Motor neuron (in vitro differentiated cells): ENCODE results near the gene NCLN. TPM values are rescaled to one million over a fixed set of nuclear protein-coding genes. Genes with fewer than 3 reads are reported as not detected.

Experiments used
- ATAC-seq, 8 experiments: fragments of 200-7000 bp; cut with Tn5 transposase; replicated peaks in 6 of 8; 2 replicates each; pipeline ENCODE4 v1.8.0; 2021; ENCODE audit warnings: mild to moderate bottlenecking in 8 of 8, moderate library complexity in 8 of 8
- H3K27ac ChIP-seq, 2 donors: fragments of 250-450 bp; sonication (Bioruptor Pico); 2 replicates each; pipeline ENCODE4 v1.9.0; 2021; ENCODE audit warnings: antibody characterized with exemption in 2 of 2, mild to moderate bottlenecking in 2 of 2, moderate library complexity in 1 of 2
- H3K4me1 ChIP-seq, 2 donors: fragments of 250-450 bp; sonication (Bioruptor Pico); replicated peaks in 1 of 2; 2 replicates each; pipeline ENCODE4 v1.6.1; 2021; ENCODE audit warnings: antibody characterized with exemption in 2 of 2, mild to moderate bottlenecking in 2 of 2, moderate library complexity in 1 of 2
- H3K4me3 ChIP-seq, 5 donors: fragments of 250-450 bp; sonication (Bioruptor Pico); 2 replicates each; pipeline ENCODE4 v1.9.0; 2021; ENCODE audit warnings: antibody characterized with exemption in 5 of 5, mild to moderate bottlenecking in 5 of 5, moderate library complexity in 4 of 5
- WGBS, 10 experiments: fragments of 450-650 bp; shearing (Covaris generic); methylation state at CpG; one replicate each; pipeline ENCODE4 v1.0.0; 2022; 5-methylcytosine and 5-hydroxymethylcytosine counted together
- in situ Hi-C, 9 experiments: fragments of 400-800 bp; cut with MboI; loops; one replicate each; pipeline ENCODE4 v1.15.0; 2021; ENCODE audit warnings: low sequenced_read_pairs in 9 of 9, low pct_unique_long_range_greater_than_20kb in 2 of 9; ENCODE audit not compliant: unreplicated experiment in 9 of 9
- total RNA-seq, 8 experiments: library from RNA; unstranded; fragments of 300-600 nt; gene quantifications; 2 replicates each; pipeline versions ENCODE4 v1.2.3 to v1.2.4, GENCODE V29; 2022

The NCLN gene
- total RNA-seq, 8 experiments from 2014 or later: 11.0 to 77.7 (median 26.3) TPM

DNA sequence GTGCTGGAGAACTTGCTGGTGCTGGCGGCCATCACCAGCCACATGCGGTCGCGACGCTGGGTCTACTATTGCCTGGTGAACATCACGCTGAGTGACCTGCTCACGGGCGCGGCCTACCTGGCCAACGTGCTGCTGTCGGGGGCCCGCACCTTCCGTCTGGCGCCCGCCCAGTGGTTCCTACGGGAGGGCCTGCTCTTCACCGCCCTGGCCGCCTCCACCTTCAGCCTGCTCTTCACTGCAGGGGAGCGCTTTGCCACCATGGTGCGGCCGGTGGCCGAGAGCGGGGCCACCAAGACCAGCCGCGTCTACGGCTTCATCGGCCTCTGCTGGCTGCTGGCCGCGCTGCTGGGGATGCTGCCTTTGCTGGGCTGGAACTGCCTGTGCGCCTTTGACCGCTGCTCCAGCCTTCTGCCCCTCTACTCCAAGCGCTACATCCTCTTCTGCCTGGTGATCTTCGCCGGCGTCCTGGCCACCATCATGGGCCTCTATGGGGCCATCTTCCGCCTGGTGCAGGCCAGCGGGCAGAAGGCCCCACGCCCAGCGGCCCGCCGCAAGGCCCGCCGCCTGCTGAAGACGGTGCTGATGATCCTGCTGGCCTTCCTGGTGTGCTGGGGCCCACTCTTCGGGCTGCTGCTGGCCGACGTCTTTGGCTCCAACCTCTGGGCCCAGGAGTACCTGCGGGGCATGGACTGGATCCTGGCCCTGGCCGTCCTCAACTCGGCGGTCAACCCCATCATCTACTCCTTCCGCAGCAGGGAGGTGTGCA lies 6.6 kb upstream of the NCLN start:
- H3K4me3 ChIP-seq: no peak overlapping the region
- peak in 3 of 8 experiments; percentile 12 to 26 (median 15) for ATAC-seq
- in situ Hi-C loops: no loop called here
- H3K27ac ChIP-seq: no peak overlapping the region
- no peaks in the 10 kb centered on the region for H3K4me1 ChIP-seq
- WGBS, 10 experiments: 60 to 100% (median 90%) methylated on average over 1 to 10 of the region's 52 CpGs; no CpG with 5 or more reads in 4 of the 10 experiments

DNA sequence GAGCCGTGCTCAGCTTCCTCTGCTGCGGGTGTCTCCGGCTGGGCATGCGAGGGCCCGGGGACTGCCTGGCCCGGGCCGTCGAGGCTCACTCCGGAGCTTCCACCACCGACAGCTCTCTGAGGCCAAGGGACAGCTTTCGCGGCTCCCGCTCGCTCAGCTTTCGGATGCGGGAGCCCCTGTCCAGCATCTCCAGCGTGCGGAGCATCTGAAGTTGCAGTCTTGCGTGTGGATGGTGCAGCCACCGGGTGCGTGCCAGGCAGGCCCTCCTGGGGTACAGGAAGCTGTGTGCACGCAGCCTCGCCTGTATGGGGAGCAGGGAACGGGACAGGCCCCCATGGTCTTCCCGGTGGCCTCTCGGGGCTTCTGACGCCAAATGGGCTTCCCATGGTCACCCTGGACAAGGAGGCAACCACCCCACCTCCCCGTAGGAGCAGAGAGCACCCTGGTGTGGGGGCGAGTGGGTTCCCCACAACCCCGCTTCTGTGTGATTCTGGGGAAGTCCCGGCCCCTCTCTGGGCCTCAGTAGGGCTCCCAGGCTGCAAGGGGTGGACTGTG lies 5.9 kb upstream of the NCLN start:
- no peak overlapping the region for H3K4me3 ChIP-seq
- WGBS, 10 experiments: 85 to 95% methylated on average over 4 to 13 of the region's 31 CpGs; no CpG with 5 or more reads in 8 of the 10 experiments

DNA sequence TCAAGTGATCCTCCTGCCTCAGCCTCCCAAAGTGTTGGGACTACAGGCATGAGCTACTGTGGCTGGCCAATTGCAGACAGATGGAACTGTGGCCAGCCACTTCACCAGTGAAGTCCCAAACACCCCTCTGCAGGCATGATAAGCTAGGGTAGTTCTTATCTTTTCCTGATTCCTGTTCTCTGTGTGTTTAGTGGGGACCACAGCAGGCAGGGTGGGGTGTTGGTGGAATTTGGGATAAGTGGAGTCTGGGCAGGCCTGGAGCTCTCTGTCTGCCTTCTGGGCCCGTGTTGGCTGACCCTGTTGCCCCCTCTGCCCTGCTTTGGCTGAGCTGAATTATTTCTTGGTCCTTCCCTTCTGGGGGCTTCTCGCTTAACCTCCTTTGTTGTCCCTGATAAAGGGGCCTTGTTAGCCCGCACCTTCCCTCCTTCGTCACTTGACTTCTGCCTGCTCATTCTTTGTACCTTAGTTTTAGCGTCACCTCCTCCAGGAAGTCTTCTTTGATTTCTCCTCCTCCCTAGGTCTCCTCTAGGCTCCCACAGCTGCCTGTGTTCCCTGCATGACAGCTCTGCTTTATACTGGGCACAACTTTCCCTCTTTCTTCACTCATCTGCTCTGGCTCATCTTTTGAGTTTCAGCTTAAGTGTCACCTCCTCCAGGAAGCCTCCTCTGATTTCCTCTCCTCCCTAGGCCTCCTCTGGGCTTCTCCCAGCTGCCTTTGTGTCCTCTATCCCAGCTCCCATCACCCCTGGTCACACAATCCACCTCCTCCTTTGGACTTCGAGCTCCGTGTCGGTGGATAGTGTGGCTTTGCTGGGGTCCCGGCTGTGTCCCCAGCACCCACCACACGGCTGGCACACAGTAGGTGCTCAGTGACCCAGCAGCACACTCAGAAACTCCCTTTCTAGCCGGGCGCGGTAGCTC lies 1.7 kb upstream of the NCLN start:
- no peak for ATAC-seq
- no peak overlapping the region for H3K27ac ChIP-seq
- in situ Hi-C loops: no loop called here
- no peak overlapping the region for H3K4me3 ChIP-seq
- WGBS, 10 experiments: 63 to 100% (median 83%) methylated on average over 1 to 10 of the region's 13 CpGs; no CpG with 5 or more reads in 1 of the 10 experiments
- H3K4me1 ChIP-seq: peaks cover 9% of the 10 kb centered on the region in 2 donors

More for the DNA sequence above, 5.9 kb upstream of the NCLN start:
- ATAC-seq: peak in 1 of 8 experiments; percentile 9
- Histone ChIP-seq H3K4me1 (no peaks in the 10 kb centered on the region), H3K27ac (no peak overlapping the region)
- in situ Hi-C loops: no loop called here

GRCh38 chr19:3184847-3185460 lies 776 bp upstream of the NCLN start:
- Histone ChIP-seq H3K4me1 (peaks cover 9% of the 10 kb centered on the region in 2 donors), H3K4me3 (peak overlapping the region; percentile 61 to 91 (median 70)), H3K27ac (no peak overlapping the region)
- in situ Hi-C loops: no loop called here
- peak; percentile 22 to 48 (median 38) for ATAC-seq
- 0 to 72% (median 1%) methylated on average over 2 to 14 of the region's 14 CpGs; no CpG with 5 or more reads in 2 of the 10 experiments for WGBS, 10 experiments

DNA sequence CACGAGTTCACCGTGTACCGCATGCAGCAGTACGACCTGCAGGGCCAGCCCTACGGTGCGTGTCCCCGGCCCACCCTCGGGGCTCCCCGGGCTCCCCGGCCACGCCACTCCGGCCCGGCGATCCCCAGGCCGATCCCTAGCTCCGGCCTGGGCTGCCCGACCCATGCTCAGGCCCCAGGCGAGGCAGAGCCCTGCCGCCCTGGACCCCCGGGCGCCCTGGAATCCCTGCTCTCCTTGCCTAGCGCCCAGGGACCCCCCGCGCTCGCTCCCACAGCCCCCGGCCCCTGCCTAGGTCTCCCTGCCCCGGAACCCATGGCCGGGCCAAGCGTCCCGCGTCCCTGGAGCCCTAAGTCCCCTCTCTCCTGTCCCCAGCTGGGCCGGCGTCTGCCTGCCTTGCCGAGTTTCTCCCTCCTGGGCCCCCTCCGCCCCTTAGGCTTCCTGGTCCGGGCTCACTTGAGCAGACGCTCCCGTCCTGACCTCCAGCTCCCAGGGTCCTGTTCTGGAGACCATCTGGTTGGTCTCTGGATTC lies 494 bp downstream of the NCLN start:
- WGBS, 10 experiments: 0% methylated on average over 1 to 4 of the region's 38 CpGs; no CpG with 5 or more reads in 8 of the 10 experiments
- peak; percentile 40 to 63 (median 48) for ATAC-seq
- peaks cover 9% of the 10 kb centered on the region in 2 donors for H3K4me1 ChIP-seq
- no peak overlapping the region for H3K27ac ChIP-seq
- in situ Hi-C loops: no loop called here
- peak overlapping the region; percentile 61 to 91 (median 70) for H3K4me3 ChIP-seq

DNA sequence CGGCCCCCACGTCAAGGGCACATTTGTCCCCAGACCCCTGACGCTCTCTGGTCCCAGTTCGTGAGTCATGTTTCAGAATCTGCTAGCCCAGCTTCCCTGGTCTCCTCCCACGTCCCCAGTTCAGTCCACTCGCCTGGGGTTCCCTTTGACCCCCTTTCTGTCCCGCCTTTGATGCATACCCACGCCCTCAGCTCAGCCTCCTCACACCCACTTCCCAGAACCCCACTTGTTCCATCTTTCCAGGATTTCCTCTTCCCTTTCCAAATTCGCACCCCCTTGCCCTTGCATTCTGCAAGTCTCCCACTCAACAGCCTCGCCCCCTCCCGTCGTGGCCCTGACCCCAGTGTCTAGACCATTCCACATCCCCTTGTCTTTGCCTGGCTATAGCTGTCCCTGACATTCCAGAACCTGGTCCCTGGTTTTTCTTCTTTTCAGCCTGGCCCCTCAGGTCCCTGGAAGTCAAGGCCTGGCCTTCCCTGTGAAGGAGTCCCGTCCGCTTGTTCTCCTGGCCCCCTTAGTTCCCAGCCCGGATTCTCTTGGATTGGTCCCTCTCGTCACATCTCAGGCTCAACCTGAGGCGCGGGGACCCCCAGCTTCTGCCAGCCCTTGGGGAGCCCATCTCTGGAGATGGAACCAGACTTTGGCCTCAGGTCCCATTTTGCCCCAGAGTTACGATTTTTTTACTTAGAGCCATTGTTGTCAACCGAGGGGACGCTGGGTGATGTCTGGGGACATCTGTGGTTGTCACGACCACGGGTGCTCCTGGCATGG lies 1.3 kb downstream of the NCLN start:
- peak in 1 of 8 experiments; percentile 1 for ATAC-seq
- in situ Hi-C loops: no loop called here
- H3K27ac ChIP-seq: no peak overlapping the region
- peaks cover 9% of the 10 kb centered on the region in 2 donors for H3K4me1 ChIP-seq
- H3K4me3 ChIP-seq: peak overlapping the region; percentile 61 to 91 (median 70)
- 17 to 90% (median 40%) methylated on average over 1 to 11 of the region's 23 CpGs; no CpG with 5 or more reads in 2 of the 10 experiments for WGBS, 10 experiments

DNA sequence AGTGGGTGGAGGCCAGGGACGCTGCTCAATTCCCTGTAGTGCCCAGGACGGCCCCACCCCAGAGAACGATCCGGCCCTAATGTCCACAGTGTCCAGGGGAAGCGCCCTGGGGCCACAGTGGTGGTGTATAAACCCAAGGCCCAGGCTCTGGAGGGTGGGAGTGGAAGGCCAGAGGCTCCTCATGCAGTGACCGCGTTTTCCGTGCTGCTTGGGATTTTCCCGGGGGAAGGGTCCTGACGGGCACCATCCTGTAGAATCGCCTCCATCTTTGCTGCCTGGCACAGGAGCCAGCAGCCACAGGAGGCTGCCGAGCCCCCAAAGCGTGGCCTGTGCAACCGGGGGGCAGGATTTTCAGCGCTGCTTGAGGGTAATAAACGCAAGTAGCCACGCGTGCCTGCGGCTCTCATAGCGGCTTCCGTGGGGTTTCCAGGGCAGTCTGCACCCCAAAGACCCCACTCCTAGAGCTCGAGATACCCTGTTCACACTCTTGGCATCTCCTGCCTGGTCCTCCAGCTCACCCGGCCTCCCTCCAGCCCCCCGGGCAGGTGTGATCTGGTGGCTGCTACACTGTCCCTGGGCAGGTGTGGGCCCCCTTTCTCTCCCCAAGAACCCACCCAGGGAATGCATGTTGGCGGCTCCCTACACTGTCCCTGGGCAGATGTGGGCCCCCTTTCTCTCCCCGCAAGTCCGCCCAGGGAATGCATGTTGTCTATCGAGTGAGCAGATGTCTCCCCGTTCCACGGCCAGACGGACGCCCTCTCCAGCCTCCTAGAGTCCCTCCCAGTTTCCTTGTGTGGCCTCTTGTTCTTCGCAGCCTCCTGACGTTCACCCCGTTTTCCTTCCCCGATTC lies 2.2 kb downstream of the NCLN start:
- Histone ChIP-seq H3K4me1 (peaks cover 9% of the 10 kb centered on the region in 2 donors), H3K4me3 (no peak overlapping the region), H3K27ac (no peak overlapping the region)
- WGBS, 10 experiments: 67 to 100% (median 97%) methylated on average over 1 to 8 of the region's 36 CpGs; no CpG with 5 or more reads in 1 of the 10 experiments
- in situ Hi-C loops: no loop called here
- ATAC-seq: no peak

DNA sequence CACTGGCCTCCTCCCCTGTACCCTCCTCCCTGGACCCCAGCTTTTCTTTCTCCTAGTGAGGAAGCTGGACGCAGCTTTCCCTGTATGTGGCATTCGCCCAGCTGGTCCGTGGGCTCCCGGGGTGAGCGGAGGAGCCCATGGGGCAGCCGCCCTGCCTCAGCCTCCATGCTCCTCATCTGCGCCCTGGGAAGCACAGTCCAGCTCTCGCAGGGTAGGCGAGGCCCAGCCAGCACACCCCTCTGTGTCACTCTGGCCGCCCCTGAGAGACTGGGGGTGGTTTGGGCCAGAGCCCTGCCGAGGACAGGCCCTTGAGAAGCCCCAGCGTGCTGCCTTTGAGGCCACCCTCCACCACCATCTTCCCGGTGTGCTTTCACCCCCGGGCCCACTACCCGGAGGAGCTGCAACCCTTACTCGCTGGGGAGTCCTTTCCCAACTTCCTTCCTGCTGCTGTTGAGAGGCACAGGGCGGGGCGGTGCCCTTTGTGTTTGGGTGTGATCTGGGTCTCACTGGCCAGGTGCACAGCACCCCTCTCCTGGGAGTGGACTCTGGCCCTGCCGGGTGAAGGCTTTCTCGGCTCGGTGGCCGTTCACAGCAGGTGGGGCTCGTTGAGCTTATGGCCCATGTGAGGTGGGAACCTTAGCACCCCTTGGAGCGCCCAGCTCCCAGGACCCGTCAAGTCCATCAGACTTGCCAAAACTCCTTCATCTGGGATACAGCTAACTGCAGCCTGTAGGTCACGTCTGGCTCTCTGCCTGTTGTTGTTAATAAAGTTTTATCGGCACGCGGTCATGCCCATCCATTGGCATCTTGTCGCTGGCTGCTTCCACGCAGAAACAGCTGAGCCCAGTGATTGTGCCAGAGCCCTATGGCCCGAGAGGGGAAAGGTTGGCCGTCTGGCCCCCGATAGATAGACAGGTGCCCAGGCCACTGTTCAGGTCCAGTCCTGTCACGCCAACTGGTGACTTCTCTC lies 3.2 kb downstream of the NCLN start:
- Histone ChIP-seq H3K27ac (no peak overlapping the region), H3K4me1 (peaks cover 9% of the 10 kb centered on the region in 2 donors), H3K4me3 (no peak overlapping the region)
- WGBS, 10 experiments: 90 to 100% (median 93%) methylated on average over 1 to 12 of the region's 35 CpGs; no CpG with 5 or more reads in 3 of the 10 experiments
- in situ Hi-C loops: no loop called here
- no peak for ATAC-seq

- no peak overlapping the region for H3K27ac ChIP-seq
- H3K4me3 ChIP-seq: no peak overlapping the region
- peaks cover 9% of the 10 kb centered on the region in 2 donors for H3K4me1 ChIP-seq
- no peak for ATAC-seq
- WGBS, 10 experiments: no CpG with 5 or more reads among the region's 28 CpGs
- in situ Hi-C loops: no loop called here
Observed at GRCh38 chr19:3189702-3190469, 4.2 kb downstream of the NCLN start.

GRCh38 chr19:3190470-3190770 lies 4.7 kb downstream of the NCLN start:
- in situ Hi-C loops: no loop called here
- Histone ChIP-seq H3K27ac (no peak overlapping the region), H3K4me3 (no peak overlapping the region), H3K4me1 (peaks cover 9% of the 10 kb centered on the region in 2 donors)
- no peak for ATAC-seq
- no CpG with 5 or more reads among the region's 18 CpGs for WGBS, 10 experiments
